ENCODE data around the gene MYH7B. TPM values are rescaled to one million over a fixed set of nuclear protein-coding genes. Genes with fewer than 3 reads are reported as not detected.

MYH7B gene
- 0.06 TPM in 1 of 2 replicates, not detected in the other for total RNA-seq (2014; rRNA removed)
- 0.05 TPM for polyA plus RNA-seq (2012)

- DNase-seq (ENCODE audit: low read depth), result peak; percentile 93
These were observed at the start of gene MYH7B, which contains the start of gene GSS for GRCh38 chr20:34955231-34956040. TSS of gene MYH7B (plus strand) at chr20:34955868. CDS start at chr20:34978006, 22,138 bp downstream. TSS of gene GSS (minus strand) at chr20:34955806. CDS start at chr20:34951852, 3,954 bp downstream.

DNA sequence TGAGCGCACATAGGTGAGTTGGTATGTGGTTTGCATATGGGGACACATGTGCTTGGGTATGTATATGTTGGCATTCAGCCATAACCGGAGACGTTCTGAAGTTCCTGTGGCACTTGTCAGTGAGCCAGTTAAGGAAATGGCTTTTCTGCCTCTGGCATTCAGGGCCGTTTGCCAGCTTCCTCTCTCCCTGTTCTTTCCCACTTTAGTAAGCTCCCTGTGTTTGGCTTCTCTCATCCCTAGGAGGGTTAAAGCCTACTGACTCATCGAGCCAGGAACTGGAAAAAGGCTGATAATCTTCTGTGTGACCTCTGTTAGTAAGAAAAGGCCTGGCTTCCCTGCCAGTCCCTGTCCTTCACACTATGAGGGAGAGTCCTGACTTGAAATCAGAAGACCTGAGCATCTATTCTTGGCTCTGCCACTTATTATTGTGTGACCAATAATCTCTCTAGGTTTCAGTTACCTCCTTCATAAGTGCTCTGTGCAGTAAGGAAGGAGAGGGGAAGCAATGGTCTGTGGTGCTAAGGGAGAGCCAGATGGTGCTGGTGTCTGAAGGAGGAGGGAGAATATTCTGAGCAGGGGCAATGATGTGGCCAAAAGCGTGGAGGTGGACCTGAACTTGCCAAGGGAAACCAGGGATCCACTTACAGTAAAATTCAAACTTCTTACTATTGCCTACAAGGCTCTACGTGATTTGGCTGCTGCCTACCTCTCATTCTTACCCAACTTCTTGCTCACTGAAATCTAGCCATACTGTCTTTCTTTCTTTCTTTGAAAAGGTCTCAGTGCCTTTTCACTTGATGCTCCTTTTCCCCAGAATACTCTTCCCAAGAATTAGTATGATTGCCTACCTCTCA lies 47.8 kb upstream of the MYH7B start:
- peak; percentile 95 for DNase-seq (ENCODE audit: low read depth)

GRCh38 chr20:34915131-34915530 lies 40.5 kb upstream of the MYH7B start:
- no peak for DNase-seq (ENCODE audit: low read depth)

- no peak for DNase-seq (ENCODE audit: low read depth)
These were observed 39.8 kb upstream of the MYH7B start for GRCh38 chr20:34915749-34916455.

GRCh38 chr20:34916774-34917354 lies 38.8 kb upstream of the MYH7B start:
- no peak for DNase-seq (ENCODE audit: low read depth)

GRCh38 chr20:34920055-34920454 lies 35.6 kb upstream of the MYH7B start:
- DNase-seq (ENCODE audit: low read depth), result no peak

GRCh38 chr20:34921436-34921835 lies 34.2 kb upstream of the MYH7B start:
- no peak for DNase-seq (ENCODE audit: low read depth)

DNA sequence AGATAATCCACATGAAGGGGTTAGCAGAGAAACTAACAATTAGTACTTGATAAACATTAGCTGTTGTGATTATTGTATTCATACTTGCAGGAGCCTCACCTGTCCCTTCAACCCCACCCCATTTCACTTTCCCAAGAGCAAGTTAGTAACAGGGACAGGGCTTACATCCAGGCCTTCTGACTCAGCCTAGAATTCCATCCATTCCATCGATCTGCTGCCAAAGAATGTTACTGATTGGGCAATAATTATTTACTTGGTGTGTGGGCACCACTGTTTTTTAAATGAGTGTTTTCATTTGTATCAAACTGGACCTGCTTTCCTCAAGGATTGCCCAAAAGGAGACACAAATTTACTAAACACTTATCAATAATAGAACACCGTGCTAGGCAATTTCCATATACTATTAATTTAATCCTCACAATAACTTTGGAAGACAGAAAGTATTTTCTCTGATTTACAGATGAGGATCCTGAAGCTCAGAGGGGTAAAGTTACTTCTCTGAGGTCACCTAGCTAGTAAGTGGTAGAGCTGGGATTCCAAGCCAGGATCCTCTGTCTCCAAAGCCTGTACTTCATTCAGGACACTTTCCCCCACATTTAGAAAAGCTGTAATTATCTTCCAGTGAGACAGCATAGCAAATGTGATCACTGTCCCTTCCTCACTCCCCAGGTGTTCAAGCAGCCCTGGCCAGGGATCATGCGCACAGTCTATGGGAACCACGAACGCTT lies 32.9 kb upstream of the MYH7B start:
- peak; percentile 81 for DNase-seq (ENCODE audit: low read depth)

GRCh38 chr20:34923414-34923813 lies 32.3 kb upstream of the MYH7B start:
- DNase-seq (ENCODE audit: low read depth), result no peak

DNA sequence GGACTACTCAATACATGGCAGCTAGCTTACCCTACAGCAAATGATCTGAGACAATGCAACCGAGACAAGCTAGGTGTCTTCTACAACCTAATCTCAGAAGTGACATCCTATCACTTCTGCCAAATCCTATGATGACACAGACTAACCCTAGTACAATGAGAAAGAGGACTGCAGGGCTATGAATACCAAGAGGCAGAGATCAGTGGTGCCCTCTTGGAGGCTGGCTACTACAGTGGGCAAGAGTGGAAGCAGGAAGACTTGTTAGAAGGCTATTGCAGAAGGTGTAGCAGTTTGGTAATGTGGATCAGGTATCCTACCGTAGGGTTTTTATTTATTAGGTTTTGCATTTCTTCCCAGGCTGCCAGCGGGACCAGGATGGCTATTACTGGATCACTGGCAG lies 30.3 kb upstream of the MYH7B start:
- no peak for DNase-seq (ENCODE audit: low read depth)

DNA sequence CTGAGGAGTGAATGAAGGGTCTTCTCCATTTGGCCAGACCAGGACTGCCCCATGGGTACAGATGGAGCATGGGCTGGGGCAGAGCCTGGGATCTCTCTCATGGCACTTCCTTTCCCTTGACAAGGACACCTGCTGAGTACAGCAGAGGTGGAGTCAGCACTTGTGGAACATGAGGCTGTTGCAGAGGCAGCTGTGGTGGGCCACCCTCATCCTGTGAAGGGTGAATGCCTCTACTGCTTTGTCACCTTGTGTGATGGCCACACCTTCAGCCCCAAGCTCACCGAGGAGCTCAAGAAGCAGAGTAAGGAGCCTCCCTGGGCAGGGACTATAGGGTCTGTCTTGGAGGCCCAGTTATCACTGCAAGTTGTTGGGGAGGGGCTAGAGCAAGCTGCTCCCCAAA lies 29.7 kb upstream of the MYH7B start:
- DNase-seq (ENCODE audit: low read depth), result no peak

DNA sequence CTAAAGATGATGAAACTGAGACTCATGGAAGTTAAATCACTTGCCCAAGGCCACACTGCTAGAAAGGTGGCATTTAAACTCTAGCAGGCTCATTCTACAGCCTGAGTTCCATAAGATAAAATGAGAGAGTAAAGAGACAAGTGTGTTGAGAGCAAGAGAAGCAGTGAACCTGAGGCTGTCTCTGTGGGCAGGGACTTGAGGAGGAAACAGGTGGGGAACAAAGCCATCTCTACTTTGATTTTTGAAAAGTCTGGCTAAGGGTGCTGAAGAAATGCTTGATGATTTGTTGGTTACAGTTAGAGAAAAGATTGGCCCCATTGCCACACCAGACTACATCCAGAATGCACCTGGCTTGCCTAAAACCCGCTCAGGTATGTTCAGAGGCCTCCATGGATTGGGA lies 29.1 kb upstream of the MYH7B start:
- no peak for DNase-seq (ENCODE audit: low read depth)

GRCh38 chr20:34927736-34928135 lies 27.9 kb upstream of the MYH7B start:
- no peak for DNase-seq (ENCODE audit: low read depth)

DNA sequence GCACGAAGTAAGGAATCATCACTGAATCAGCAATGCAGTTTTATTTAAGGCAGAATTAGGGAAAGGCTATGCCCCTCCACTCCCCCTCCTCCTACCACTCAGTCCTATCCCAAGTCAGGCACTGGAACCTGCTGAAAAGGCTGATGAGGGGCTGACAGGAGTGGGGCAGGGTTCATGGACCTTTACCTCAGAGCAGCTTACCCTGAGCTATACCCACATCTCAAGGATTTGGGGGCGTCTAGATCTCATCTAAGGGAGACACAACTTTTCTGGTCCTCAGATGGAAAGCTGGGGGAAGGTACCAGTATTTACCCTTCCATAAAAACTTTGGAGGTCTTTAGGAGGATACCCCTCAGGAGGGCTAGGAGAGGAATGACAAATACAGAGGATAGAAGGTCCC lies 27.3 kb upstream of the MYH7B start:
- DNase-seq (ENCODE audit: low read depth), result no peak

GRCh38 chr20:34931771-34932170 lies 23.9 kb upstream of the MYH7B start:
- DNase-seq (ENCODE audit: low read depth), result no peak

DNA sequence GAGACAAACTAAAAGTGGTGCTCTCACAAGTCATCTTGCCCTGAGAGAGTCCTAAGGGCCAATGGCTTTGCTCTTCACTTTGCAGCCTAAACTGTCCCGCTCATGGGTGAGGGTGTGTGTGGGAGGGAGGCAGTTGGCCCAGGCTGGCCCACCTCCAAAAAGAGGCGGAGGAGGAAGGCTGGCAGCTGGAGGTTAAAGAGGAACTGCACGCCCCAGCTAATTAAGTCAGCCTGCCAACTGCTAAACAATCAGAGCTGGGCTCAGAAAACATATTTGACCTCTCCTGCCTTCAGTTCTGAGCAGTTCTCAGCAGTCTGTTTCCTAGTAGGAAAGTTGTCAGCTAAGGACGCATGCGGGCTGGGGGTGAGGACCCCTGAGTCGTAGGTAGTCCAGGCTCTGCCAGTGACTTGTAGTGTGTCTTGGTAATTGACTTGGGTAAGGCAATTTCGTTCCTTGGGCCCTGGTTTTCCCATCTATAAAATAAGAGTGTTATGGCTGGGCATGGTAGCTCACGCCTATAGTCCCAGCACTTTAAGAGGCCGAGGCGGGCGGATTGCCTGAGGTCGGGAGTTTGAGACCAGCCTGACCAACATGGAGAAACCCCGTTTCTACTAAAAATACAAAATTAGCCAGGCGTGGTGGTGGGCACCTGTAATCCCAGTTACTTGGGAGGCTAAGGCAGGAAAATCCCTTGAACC lies 17.1 kb upstream of the MYH7B start:
- DNase-seq (ENCODE audit: low read depth), result no peak

DNA sequence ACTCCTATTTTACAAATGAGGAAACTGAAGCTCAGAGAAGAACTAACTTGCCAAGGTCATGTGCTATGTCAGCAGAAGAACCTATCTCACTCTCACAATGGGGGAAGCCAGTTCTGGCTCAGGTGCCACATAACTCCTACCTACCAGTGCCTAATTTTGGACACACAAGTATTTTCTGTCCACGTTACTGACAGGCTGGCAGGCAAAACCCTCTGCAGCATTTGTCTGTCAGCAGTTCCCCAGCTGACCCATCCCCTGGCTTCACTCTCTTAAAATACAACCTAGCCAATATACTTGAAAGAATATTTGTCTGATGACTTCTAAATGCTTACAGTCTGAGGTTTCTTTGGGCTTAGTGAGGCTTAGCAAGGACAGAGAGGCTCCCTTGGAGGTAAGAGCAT lies 15.6 kb upstream of the MYH7B start:
- DNase-seq (ENCODE audit: low read depth), result no peak

DNA sequence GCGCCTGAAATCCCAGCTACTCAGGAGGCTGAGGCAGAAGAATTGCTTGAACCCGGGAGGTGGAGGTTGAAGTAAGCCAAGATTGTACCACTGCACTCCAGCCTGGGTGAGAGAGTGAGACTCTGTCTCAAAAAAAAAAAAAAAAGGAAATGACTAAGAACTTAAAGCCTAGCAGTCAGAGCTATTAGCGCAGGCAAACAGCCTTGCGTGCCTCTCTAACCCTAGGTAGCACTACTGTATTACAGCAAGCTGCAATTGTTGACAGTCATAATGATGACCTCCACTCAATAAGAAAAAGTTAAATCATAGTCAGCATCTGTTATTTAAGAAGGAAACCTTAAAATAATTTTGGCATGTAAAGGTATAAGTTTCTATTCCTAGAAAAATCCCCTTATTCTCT lies 14.4 kb upstream of the MYH7B start:
- no peak for DNase-seq (ENCODE audit: low read depth)

- DNase-seq (ENCODE audit: low read depth), result no peak
These were observed 13.4 kb upstream of the MYH7B start for GRCh38 chr20:34942301-34942700.
